Sigmoid colon (tissue), 7 donors: Measurements from ENCODE around the gene RBM47. TPM values are rescaled to one million over a fixed set of nuclear protein-coding genes. Genes with fewer than 3 reads are reported as not detected.
"Not testable (repeated sequence)": the region's sequence is repeated elsewhere in the genome, so short reads cannot be mapped to it uniquely, and the experiment has no call there.

ENCODE experiments used
- DNase-seq: peaks from one replicate; pipeline ENCODE4 v3.0.0-alpha.2; 2019
- H3K27ac ChIP-seq, 4 donors: fragments of 200-600 bp; sonication (generic); one replicate each; pipeline ENCODE4 v1.5.1; 2016 to 2019; ENCODE audit warnings: mild to moderate bottlenecking in 1 of 4
- H3K27me3 ChIP-seq, 3 donors: fragments of 200-600 bp; sonication (generic); one replicate each; pipeline ENCODE4 v1.5.1; 2019; ENCODE audit warnings: mild to moderate bottlenecking in 1 of 3
- H3K36me3 ChIP-seq, 4 donors: fragments of 200-600 bp; sonication (generic); one replicate each; pipeline ENCODE4 v1.5.1; 2016 to 2019
- H3K4me1 ChIP-seq, 4 donors: fragments of 200-600 bp; sonication (generic); one replicate each; pipeline ENCODE4 v1.5.1; 2017 to 2019
- H3K4me3 ChIP-seq, 4 donors: fragments of 200-600 bp; sonication (generic); one replicate each; pipeline ENCODE4 v1.5.1; 2017 to 2019; ENCODE audit warnings: mild to moderate bottlenecking in 2 of 4, moderate library complexity in 1 of 4
- H3K9me3 ChIP-seq, 4 donors: fragments of 200-600 bp in 3 of 4; sonication (generic) in 3 of 4; one replicate each; pipeline versions ENCODE4 v1.5.1 to v1.6.1; 2013 to 2019
- CTCF ChIP-seq, 4 experiments: fragments of 450-650 bp in 3 of 4; fragments of 200-600 bp in 1 of 4; IDR thresholded peaks; one replicate each; pipeline ENCODE4 v1.5.1; 2016 to 2019; ENCODE audit warnings: antibody characterized with exemption in 4 of 4, mild to moderate bottlenecking in 3 of 4, moderate library complexity in 2 of 4
- EP300 ChIP-seq, 4 donors: sonication (generic); formaldehyde crosslinking; IDR thresholded peaks; one replicate each; pipeline ENCODE4 v1.6.1; 2017; ENCODE audit warnings: antibody characterized with exemption in 4 of 4
- POLR2A ChIP-seq, 2 donors: fragments of 450-650 bp; IDR thresholded peaks; one replicate each; pipeline ENCODE4 v1.6.1; 2016; ENCODE audit warnings: antibody characterized with exemption in 2 of 2, mild to moderate bottlenecking in 2 of 2, moderate library complexity in 2 of 2
- POLR2AphosphoS5 ChIP-seq, 4 donors: sonication (generic); formaldehyde crosslinking; IDR thresholded peaks; one replicate each; pipeline ENCODE4 v1.6.1; 2017; ENCODE audit warnings: antibody characterized with exemption in 4 of 4
- WGBS, 2 donors: extraction: QIAGEN DNeasy Blood & Tissue Kit; methylation state at CpG; one replicate each; pipeline ENCODE4 v1.1.7; 2013; 5-methylcytosine and 5-hydroxymethylcytosine counted together
- intact Hi-C: fragments of 100-400 bp; cut with DNase I; formaldehyde crosslinking; loops from one replicate; pipeline ENCODE4 v1.15.1; 2023
- polyA plus RNA-seq, 3 donors: library from polyadenylated mRNA; stranded (reverse); fragments of 200-250 nt; gene quantifications; one replicate each; pipeline ENCODE4 v1.2.3, GENCODE V29; 2013
- total RNA-seq, 4 donors: library from RNA; depleted of rRNA; stranded (reverse); fragments of >200 nt; gene quantifications; one replicate each; pipeline ENCODE4 v1.1.0, GENCODE V29; 2016
- donor health status: healthy with polysubstance abuse.
- donor health status: Bipolar disorder and iron deficiency.
- donor health status: healthy.

Gene RBM47
- total and polyA plus RNA-seq, 7 donors = 7.2 to 148 (median 21.2) TPM

- 97% methylated on average over 4 of the region's 4 CpGs for WGBS, 2 donors
- H3K4me1 ChIP-seq = peaks cover 0 to 10% (median 2%) of the 10 kb centered on the region in 4 donors
- no peak overlapping the region for H3K4me3 ChIP-seq
- H3K9me3 ChIP-seq = no peaks in the 10 kb centered on the region
- no peaks in the 10 kb centered on the region for H3K36me3 ChIP-seq
- TF ChIP-seq POLR2AphosphoS5 (IDR thresholded peaks at IDR 0.05) (no peak), POLR2A (IDR thresholded peaks at IDR 0.05) (no peak), EP300 (IDR thresholded peaks at IDR 0.05) (no peak), CTCF (IDR thresholded peaks at IDR 0.05) (no peak)
- no peaks in the 10 kb centered on the region for H3K27me3 ChIP-seq
- intact Hi-C loops = no loop called here
- H3K27ac ChIP-seq = no peak overlapping the region
- DNase-seq = no peak
These were observed 109.1 kb downstream of the RBM47 start for GRCh38 chr4:40520533-40520932.

- DNase-seq, H3K4me1 ChIP-seq, H3K27ac ChIP-seq, H3K4me3 ChIP-seq, intact Hi-C loops, H3K36me3 ChIP-seq, H3K27me3 ChIP-seq, H3K9me3 ChIP-seq: not testable (repeated sequence)
- whole genome bisulfite sequencing, 2 donors = 92 to 93% methylated on average over 5 of the region's 5 CpGs
These were observed 112.6 kb downstream of the RBM47 start for GRCh38 chr4:40517081-40517480.

GRCh38 chr4:40516651-40517050, 113.0 kb downstream of the RBM47 start:
- no peaks in the 10 kb centered on the region for H3K9me3 ChIP-seq
- no peaks in the 10 kb centered on the region for H3K36me3 ChIP-seq
- DNase-seq = no peak
- 51 to 68% methylated on average over 4 of the region's 4 CpGs for WGBS, 2 donors
- H3K4me3 ChIP-seq = no peak overlapping the region
- TF ChIP-seq CTCF (IDR thresholded peaks at IDR 0.05) (no peak), EP300 (IDR thresholded peaks at IDR 0.05) (no peak)
- no peaks in the 10 kb centered on the region for H3K27me3 ChIP-seq
- H3K4me1 ChIP-seq = no peaks in the 10 kb centered on the region
- no peak overlapping the region for H3K27ac ChIP-seq
- intact Hi-C loops = no loop called here

- WGBS, 2 donors = 14 to 55% methylated on average over 15 of the region's 15 CpGs
- intact Hi-C loops = no loop called here
These were observed 114.0 kb downstream of the RBM47 start for GRCh38 chr4:40515398-40516293.

GRCh38 chr4:40515037-40515397, 114.6 kb downstream of the RBM47 start:
- H3K27ac ChIP-seq = no peak overlapping the region

More at GRCh38 chr4:40515398-40516293, 114.0 kb downstream of the RBM47 start:
- no peak overlapping the region for H3K4me3 ChIP-seq
- no peaks in the 10 kb centered on the region for H3K36me3 ChIP-seq
- no peaks in the 10 kb centered on the region for H3K4me1 ChIP-seq
- TF ChIP-seq POLR2A (IDR thresholded peaks at IDR 0.05) = peak in 1 of 2 donors; percentile 62
- no peak for TF ChIP-seq POLR2AphosphoS5 (IDR thresholded peaks at IDR 0.05)
- no peaks in the 10 kb centered on the region for H3K27me3 ChIP-seq
- no peaks in the 10 kb centered on the region for H3K9me3 ChIP-seq
- H3K27ac ChIP-seq = no peak overlapping the region
- DNase-seq = no peak

More at GRCh38 chr4:40515037-40515397, 114.6 kb downstream of the RBM47 start:
- no peaks in the 10 kb centered on the region for H3K27me3 ChIP-seq
- DNase-seq = no peak
- intact Hi-C loops = no loop called here
- 11 to 66% methylated on average over 2 of the region's 2 CpGs for WGBS, 2 donors
- H3K4me1 ChIP-seq = no peaks in the 10 kb centered on the region
- H3K4me3 ChIP-seq = no peak overlapping the region
- no peaks in the 10 kb centered on the region for H3K9me3 ChIP-seq
- H3K36me3 ChIP-seq = no peaks in the 10 kb centered on the region
- TF ChIP-seq CTCF (IDR thresholded peaks at IDR 0.05) (no peak), POLR2A (IDR thresholded peaks at IDR 0.05) (no peak), POLR2AphosphoS5 (IDR thresholded peaks at IDR 0.05) (no peak), EP300 (IDR thresholded peaks at IDR 0.05) (no peak)
